ENCODE data around the gene RFNG. TPM values are rescaled to one million over a fixed set of nuclear protein-coding genes. Genes with fewer than 3 reads are reported as not detected.

RFNG gene
- total and polyA plus RNA-seq, 2 of the 4 experiments (the other 2 are of a cell fraction) = 6.8 to 47.3 TPM

DNA sequence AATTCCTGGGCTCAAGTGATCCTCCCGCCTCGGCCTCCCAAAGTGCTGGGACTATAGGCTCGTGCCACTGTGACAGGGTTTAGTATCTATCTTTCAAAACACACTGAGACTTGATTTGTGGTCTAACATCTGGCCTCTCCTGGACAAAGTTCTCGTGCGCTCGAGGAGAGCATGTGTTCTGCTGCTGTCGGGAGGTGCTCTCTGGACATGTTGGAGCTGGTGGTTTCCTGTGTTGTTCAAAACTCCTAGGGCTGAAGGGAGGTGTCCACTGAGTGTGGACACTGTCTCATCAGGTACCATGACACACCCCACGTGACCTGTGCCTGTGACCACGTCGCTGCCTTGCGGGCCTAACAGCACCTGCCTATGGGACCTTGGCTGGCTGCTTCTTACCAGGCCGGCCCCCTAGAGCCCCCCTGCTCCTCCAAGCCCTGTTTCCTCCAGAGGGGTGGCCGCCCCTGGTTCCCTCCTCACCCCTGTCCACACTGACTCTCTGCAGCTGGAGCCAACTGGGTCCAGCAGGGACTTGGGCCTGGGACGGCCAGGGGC, 5.6 kb downstream of the RFNG start:
- POLR2A ChIA-PET (ENCODE audit: unreplicated experiment) = no interaction called here
- Histone ChIP-seq H3K79me1 (ENCODE audit: low read depth in 1 of 2, low read length in 2 of 2) (peaks cover 10 to 15% of the 10 kb centered on the region in 2 experiments), H2AFZ (replicated peaks; ENCODE audit: low read length, poor library complexity) (no peak overlapping the region), H3K4ac (ENCODE audit: low read depth, low read length) (no peak overlapping the region), H3K4me1 (ENCODE audit: control insufficient read depth, insufficient read depth, low read length) (peaks cover 10% of the 10 kb centered on the region), H3K9me1 (ENCODE audit: insufficient read depth, low read length) (peaks cover 14% of the 10 kb centered on the region), H3K4me3 (ENCODE audit: insufficient read depth, low read depth, low read length) (no peak overlapping the region), H2BK20ac (ENCODE audit: low read depth, low read length) (no peak overlapping the region), H2BK15ac (ENCODE audit: low read depth, low read length) (no peak overlapping the region), H2AK5ac (ENCODE audit: low read depth, low read length) (no peak overlapping the region), H3K14ac (replicated peaks; ENCODE audit: low read depth, low read length) (no peak overlapping the region), H2BK120ac (ENCODE audit: low read depth, low read length) (no peak overlapping the region), H3K18ac (ENCODE audit: low read depth, low read length) (no peak overlapping the region), H4K91ac (ENCODE audit: insufficient read depth, low read depth, low read length) (no peak overlapping the region), H3K27ac (ENCODE audit: insufficient read depth, low read length) (no peak overlapping the region), H2BK5ac (ENCODE audit: low read depth, low read length, poor library complexity, severe bottlenecking) (no peak overlapping the region), H4K20me1 (ENCODE audit: insufficient read depth, low read length) (peaks cover 3% of the 10 kb centered on the region), H4K8ac (ENCODE audit: low read depth in 2 of 2, low read length in 2 of 2) (no peak overlapping the region), H3K9me3 (ENCODE audit: control insufficient read depth, insufficient read depth, low read length) (no peaks in the 10 kb centered on the region), H4K5ac (ENCODE audit: low read depth, low read length) (no peak overlapping the region), H3K36me3 (ENCODE audit: control insufficient read depth, insufficient read depth, low read length) (peaks cover 30% of the 10 kb centered on the region), H3K4me2 (ENCODE audit: low read depth, low read length) (no peak overlapping the region), H3K27me3 (ENCODE audit: control insufficient read depth, insufficient read depth, low read length) (no peaks in the 10 kb centered on the region), H3K23ac (ENCODE audit: low read depth, low read length) (no peak overlapping the region), H3K56ac (ENCODE audit: extremely low read depth, insufficient read depth, low read length) (no peak overlapping the region), H2AK9ac (replicated peaks; ENCODE audit: low read depth, low read length, poor library complexity) (no peak overlapping the region), H3K9ac (ENCODE audit: low read depth, low read length) (no peak overlapping the region)
- in situ Hi-C loops (cut with MboI; ENCODE audit: low sequenced_read_pairs) (no loop called here), dilution Hi-C loops (cut with HindIII; ENCODE audit: low sequenced_read_pairs, unreplicated experiment) (no loop called here), intact Hi-C loops (cut with micrococcal nuclease) (no loop called here)
- CTCF ChIA-PET = no interaction called here
- no peak for TF ChIP-seq RFX5 (IDR thresholded peaks at IDR 0.05; ENCODE audit: low read depth, low read length)
- TF ChIP-seq, protein P1, sequence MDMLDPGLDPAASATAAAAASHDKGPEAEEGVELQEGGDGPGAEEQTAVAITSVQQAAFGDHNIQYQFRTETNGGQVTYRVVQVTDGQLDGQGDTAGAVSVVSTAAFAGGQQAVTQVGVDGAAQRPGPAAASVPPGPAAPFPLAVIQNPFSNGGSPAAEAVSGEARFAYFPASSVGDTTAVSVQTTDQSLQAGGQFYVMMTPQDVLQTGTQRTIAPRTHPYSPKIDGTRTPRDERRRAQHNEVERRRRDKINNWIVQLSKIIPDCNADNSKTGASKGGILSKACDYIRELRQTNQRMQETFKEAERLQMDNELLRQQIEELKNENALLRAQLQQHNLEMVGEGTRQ (IDR thresholded peaks at IDR 0.05; ENCODE audit: low read depth, low read length) = no peak
- no peak for TF ChIP-seq MAFK (IDR thresholded peaks at IDR 0.05; ENCODE audit: low read depth, low read length)
- no peak for TF ChIP-seq RCOR1 (IDR thresholded peaks at IDR 0.05; ENCODE audit: insufficient replicate concordance, low read length)
- TF ChIP-seq POLR2A (IDR thresholded peaks at IDR 0.05; ENCODE audit: low read depth, low read length) = no peak
- no peak for TF ChIP-seq SMC3 (IDR thresholded peaks at IDR 0.05; ENCODE audit: low read depth, low read length)
- ATAC-seq (ENCODE audit: low read depth) (no peak), DNase-seq (no peak)
- BruUV-seq (replicated peaks) = no TSS peak
- WGBS, 2 experiments (ENCODE audit: extremely low coverage in 2 of 2, insufficient read length in 1 of 2) = 90% methylated on average over 8 of the region's 14 CpGs; no CpG with 5 or more reads in 1 of the 2 experiments
